HG02938 (cell line): ENCODE measurements around the gene POPDC2.
"Not testable (repeated sequence)": the region's sequence is repeated elsewhere in the genome, so short reads cannot be mapped to it uniquely, and the experiment has no call there.

Source experiments
- ATAC-seq: cut with Tn5 transposase; IDR thresholded peaks from one replicate; pipeline ENCODE4 v1.9.1; 2021; ENCODE audit warnings: mild to moderate bottlenecking, moderate library complexity; ENCODE audit not compliant: unreplicated experiment

Gene POPDC2

DNA sequence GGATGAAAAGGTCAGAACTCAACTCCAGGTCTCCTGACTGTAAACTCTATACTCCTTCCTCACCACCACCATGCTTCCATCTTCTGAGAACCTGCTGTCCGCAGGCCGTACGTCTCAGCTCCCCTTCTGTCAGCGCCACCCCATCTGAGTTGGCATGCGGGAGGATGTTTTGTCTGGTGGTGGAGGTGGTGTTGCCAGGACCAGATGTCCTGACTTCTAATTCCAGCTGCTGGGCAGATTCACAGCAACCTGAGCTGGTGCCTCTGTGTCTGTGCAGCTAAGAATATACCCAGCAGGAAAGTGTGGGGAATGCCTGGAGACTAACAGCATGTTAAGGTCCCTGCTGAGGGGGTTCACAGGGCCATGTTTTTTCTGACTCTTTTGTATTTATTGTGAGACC lies 39.5 kb downstream of the POPDC2 start:
- ATAC-seq: no peak

- no peak for ATAC-seq
Observed at GRCh38 chr3:119619094-119619493, 41.3 kb downstream of the POPDC2 start.

DNA sequence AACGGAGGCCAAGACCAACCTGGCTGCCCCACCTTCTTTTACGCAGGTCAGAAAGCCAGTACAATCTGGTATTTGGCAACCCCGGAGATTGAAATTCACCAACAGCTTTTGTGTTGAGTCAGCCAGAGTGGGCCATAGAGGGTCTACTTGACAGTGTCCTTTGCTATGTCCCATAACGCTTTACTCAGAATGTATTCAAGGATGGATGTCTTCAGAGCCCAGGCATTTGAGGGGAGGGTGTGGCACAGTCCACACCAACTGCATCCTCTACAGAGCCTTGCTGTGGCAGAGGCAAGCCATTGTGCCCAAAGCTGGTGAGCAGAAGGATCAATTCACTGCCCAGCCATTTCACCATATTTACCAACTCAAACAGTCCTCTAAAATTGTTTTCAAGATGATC lies 44.3 kb downstream of the POPDC2 start:
- no peak for ATAC-seq

DNA sequence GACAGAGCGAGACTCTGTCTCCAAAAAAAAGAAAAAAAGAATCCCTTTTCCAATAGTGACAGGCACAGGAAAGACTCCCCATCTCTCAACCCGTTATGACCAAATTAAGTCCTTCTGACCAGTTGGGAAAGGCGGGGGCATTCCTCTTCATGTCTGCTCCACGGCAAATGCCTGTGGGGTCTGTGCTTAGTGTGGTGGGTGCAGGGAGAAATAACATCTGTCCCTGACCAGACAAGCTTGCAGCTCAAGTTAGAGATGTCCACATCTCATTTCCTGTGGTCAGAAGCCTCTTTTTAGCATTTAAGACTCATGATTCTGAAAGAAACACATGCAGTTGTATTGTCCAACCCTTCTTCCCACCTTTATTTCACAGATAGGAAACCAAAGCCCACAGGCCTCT lies 46.5 kb downstream of the POPDC2 start:
- ATAC-seq: no peak

GRCh38 chr3:119613201-119613600 lies 47.2 kb downstream of the POPDC2 start:
- ATAC-seq: peak; percentile 73

DNA sequence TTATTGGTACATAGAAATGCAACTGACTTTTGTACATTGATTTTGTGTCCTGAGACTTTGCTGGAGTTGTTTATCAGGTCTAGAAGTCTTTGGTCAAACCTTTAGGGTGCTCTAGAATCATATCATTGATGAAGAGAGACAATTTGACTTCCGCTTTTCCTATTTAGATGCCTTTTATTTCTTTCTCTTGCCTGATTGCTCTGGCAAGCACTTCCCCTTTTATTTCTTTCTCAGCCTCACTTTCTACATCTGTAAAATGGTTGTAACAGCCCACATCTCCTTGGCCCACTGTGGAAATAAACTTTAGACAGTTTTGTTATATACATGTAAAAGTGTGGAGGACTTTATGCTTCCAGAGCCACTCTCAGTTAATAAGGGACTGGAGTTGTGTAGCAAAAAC lies 48.7 kb downstream of the POPDC2 start:
- ATAC-seq: no peak

DNA sequence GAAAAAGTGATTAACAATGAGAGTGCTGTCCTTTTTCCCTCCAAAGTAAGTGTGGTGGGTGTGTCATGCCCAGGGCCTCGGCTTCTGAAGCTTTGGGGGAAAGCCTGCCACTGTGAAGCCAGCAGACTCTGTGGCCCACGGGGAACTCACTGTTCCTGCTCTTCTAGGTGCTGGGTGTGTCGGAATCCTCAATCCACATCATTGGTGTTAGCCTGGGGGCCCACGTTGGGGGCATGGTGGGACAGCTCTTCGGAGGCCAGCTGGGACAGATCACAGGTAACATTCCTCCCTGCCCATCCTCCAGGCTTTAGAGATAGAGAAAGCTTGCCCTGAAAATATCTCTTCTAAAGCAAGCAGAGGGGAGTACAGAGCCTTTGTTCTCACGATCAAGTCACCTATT lies 51.1 kb downstream of the POPDC2 start:
- ATAC-seq: no peak

- no peak for ATAC-seq
Observed at GRCh38 chr3:119608405-119609000, 51.9 kb downstream of the POPDC2 start.

GRCh38 chr3:119604878-119605277 lies 55.5 kb downstream of the POPDC2 start:
- ATAC-seq: no peak

DNA sequence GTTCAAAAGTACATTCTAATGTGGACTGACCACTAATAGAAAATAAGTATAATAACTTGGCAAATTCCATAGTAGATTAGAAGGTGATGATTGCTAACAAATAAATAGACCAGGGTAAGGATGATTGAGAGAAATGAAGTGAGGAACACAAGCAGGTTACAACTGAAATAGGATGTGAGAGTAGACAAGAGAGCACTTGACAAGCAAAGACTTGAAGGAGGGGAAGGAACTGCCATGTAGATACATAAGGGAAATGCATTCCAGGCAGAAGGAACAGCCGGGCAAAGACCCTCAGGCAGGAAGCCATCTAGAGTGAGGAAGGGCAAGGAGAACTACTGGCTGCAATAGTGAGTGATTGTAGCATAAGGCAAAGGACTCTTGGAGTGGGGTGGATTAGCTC lies 57.7 kb downstream of the POPDC2 start:
- ATAC-seq: no peak

GRCh38 chr3:119601154-119601553 lies 59.2 kb downstream of the POPDC2 start:
- peak; percentile 11 for ATAC-seq

- peak; percentile 40 for ATAC-seq
Observed at GRCh38 chr3:119600732-119601131, 59.7 kb downstream of the POPDC2 start.

GRCh38 chr3:119599558-119600174 lies 60.7 kb downstream of the POPDC2 start:
- ATAC-seq: no peak

DNA sequence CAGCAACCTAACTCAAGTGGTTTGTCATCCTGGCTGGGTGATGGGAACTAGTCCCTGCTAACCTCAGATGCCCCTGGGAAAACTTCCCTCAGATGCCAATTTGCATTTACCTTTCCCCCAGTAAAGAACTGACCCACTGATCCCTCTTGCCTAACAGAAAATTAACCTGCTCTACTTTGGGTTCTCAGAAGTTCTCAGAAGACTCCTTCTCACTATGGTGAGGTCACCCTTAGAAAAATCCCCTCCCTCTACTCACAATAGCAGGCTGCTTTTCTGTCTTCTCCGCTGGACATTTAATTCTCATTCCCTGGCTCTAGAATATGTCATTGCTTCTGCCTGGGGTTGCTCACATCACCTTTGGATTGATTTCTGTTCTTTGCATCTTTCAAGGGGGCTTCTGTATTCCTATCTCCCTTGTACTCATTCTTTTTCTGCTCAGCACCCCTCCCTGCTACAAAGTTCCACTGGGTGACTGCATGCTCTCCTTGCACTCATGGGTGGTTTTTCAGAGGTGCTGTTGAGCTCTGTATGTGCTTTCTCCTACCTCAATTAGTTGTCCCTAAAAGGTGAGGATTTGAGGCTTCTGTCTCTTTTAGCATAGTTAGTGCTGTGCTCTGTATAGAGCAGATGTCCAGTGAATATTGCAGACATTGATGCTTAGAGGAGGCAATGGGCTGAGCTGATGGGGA lies 61.8 kb downstream of the POPDC2 start:
- ATAC-seq: peak; percentile 46

GRCh38 chr3:119597548-119598288 lies 62.7 kb downstream of the POPDC2 start, which contains the start of gene PLA1A:
Gene PLA1A, plus strand, starts transcription at chr3:119597885. Its CDS starts 29 bp downstream, at chr3:119597914.
- ATAC-seq: peak; percentile 11

DNA sequence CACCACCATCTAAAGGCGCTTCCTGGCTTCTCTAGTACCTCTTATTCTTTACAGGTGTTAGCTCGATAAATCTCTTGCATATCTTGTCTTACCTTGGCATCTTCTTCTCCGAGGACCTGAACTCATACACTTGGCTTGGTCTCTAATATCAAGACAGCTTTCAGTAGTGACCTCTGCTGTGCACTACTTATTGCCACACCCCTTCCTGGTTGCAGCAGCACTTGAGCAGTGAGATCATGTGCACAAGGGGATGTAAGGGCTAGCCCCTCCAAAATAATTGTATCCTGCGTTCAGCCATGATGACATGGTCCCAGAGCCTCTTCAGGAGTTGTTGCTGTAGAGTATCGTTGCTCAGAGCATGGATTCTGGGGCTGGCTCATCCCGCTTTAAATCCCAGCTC lies 64.0 kb downstream of the POPDC2 start:
- no peak for ATAC-seq

- ATAC-seq: no peak
Observed at GRCh38 chr3:119595639-119596334, 64.6 kb downstream of the POPDC2 start.

DNA sequence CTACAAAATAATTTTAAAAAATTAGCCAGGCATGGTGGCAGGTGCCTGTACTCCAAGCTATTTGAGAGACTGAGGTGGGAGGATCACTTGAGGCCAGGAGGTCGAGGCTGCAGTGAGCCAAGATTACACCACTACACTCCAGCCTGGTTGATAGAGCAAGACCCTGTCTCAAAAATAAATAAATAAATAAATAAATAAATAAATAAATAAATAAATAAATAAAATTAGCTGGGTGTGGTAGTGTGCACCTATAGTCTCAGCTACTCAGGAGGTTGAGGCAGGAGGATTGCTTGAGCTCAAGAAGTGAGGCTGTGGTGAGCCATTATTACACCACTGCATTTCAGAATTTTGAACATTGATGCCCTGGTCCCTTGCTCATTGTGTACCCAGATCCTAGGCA lies 65.5 kb downstream of the POPDC2 start:
- ATAC-seq: not testable (repeated sequence)

- ATAC-seq: no peak
Observed at GRCh38 chr3:119594066-119594465, 66.3 kb downstream of the POPDC2 start.

DNA sequence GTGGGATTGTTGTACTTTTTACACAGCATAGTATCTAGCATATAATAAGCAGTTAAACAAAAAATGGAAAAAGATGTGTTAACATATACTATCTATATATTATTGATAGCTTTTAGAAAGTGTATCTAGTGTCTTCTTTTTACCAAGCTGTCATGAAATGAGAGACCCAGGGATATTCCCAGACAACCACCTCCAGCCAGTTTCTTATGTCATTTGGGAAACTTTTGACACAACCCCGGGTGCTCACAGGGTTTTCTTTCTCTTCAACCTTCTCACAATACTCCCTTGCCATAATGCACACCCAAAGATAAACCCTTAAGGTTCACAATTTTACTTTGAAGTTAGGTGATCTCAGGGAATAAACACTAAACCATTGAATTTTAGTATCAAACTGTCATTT lies 67.5 kb downstream of the POPDC2 start:
- ATAC-seq: no peak
